Measurements from ENCODE around the gene AKAP17A.

Gene AKAP17A

DNA sequence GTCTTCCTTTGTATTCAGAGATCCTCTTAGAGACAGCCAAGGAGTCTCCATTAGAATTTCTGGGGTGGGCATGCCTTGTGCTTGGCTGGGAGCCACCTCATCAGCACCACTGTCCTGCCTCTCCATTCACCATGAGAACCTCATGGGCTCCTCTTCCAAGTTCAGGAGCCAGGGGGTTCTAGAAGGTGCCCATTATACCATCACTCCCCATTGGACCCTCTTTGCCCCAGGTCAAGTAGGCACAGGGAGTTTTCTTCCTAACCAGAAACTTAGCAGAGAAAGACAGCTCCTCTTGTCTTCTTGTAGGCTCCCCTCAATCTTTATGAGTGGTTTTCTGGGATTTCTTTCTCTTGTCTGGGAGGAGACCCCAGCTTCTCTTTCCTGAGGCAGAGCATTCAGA is 54.6 kb downstream of the AKAP17A start:
- no peak for DNase-seq (ENCODE audit: extremely low read depth, low read depth)
- TF ChIP-seq, protein P1, sequence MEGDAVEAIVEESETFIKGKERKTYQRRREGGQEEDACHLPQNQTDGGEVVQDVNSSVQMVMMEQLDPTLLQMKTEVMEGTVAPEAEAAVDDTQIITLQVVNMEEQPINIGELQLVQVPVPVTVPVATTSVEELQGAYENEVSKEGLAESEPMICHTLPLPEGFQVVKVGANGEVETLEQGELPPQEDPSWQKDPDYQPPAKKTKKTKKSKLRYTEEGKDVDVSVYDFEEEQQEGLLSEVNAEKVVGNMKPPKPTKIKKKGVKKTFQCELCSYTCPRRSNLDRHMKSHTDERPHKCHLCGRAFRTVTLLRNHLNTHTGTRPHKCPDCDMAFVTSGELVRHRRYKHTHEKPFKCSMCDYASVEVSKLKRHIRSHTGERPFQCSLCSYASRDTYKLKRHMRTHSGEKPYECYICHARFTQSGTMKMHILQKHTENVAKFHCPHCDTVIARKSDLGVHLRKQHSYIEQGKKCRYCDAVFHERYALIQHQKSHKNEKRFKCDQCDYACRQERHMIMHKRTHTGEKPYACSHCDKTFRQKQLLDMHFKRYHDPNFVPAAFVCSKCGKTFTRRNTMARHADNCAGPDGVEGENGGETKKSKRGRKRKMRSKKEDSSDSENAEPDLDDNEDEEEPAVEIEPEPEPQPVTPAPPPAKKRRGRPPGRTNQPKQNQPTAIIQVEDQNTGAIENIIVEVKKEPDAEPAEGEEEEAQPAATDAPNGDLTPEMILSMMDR (IDR thresholded peaks at IDR 0.05; ENCODE audit: low read depth, low read length): no peak

DNA sequence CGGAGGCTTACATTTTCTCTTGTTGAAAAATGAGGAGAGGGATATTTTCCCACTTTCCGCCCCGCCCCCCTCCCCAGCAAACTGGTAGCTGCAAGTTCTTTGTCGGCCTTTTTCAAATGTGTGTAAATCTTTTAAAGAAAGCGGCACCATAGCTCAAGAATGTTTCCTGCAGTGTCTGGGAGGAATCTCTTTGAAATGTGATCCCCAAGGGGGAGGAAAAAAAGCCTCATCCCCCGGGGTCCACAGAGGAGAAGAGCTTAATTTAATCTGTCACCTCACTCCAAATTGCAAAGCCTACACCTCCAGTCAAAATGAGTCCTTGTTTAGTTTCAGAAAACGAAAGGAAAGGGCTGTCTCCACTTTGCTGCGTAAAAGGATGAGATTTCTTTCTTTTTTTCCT is 58.2 kb downstream of the AKAP17A start:
- DNase-seq (ENCODE audit: extremely low read depth, low read depth): no peak
- TF ChIP-seq, protein P1 (IDR thresholded peaks at IDR 0.05; ENCODE audit: low read depth, low read length): no peak
